GM20431 (cell line): Measurements from ENCODE around the gene TAF6L.
"Not testable (repeated sequence)": the region's sequence is repeated elsewhere in the genome, so short reads cannot be mapped to it uniquely, and the experiment has no call there.

Experiments used
- in situ Hi-C: fragments of 300-500 bp; cut with MseI, MboI; formaldehyde crosslinking; loops from one replicate; pipeline ENCODE4 v1.15.0; 2020; ENCODE audit warnings: low sequenced_read_pairs; ENCODE audit not compliant: unreplicated experiment

Gene TAF6L

DNA sequence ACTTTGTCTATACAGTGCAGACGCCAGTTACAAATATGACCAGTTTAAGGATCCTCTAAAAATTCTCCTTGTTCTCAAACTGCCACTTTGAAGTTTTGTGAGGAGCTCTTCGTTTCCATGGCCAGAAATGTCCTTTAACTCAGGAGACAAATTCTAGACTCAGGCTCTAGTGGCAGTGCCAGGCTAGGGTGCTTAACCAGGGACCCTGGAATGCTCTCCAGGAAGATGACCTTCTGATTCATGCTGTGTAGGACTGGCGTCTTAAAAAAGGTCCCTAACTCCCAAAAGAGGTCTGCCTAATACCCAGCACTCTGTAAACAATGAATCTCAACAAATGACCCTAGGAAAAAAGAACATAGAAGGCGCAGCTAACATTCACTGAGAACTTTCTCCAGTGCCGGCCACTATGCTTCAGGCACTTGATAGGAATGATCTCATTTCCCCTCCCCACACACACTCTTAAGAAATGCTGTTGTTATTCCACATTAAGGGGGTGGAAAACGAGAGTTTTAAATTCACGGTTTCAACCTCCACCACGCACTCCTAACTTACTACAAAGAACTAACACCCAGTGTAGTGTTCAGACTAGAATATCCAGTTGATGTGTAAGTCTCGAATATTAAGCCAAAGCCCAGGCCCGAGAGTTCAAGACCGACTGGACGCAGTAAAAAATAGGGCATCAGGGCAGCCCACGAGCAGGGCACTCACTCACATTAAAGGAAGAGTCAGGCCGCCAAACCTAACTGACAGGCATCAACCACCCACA lies 33.3 kb downstream of the TAF6L start:
- in situ Hi-C loops, result no loop called here

DNA sequence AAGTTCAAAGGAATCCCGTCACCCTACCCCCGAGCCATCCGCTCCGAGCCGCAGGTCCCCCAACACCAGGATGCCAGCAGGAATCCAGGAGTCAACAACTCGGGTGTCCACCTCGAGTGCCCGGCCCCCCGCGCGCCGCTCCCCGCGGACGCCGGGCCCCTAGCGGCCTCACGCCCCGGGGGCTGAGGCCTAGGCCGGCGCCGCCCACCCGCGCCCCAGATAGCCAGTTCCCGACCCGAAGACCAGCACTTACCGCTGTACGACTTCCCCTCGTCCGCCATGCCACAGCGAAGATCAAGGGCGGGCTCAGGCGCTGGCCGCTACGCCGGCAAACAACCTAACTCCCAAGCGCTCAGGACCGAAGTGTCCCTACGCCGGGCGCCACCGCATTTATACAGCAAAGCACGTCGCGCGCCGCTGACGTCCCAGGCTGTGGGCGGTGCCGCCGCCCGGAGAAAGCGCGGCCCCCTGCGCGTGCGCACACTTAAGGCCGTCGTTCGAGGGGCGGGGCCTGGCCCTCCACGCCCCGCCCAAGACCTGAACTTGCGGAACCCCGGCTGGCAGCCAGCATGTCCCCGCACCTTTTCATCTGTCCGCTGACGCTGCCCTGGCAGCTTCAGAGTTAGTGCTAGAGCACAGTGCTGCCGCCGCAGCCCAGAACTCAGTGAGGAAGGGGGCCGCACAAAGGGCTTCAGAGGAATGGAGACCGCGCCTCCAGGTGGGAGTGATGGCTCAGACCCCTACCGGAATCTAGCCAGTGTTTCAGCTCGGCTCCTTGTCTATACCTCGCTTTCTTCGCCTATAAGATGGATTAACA lies 34.1 kb downstream of the TAF6L start, which contains the start of gene NXF1:
TSS of gene NXF1 (minus strand) at position 365 of the 817 bp plus-strand sequence. CDS start at position 281, 84 bp downstream.
- in situ Hi-C loops, result no loop called here

DNA sequence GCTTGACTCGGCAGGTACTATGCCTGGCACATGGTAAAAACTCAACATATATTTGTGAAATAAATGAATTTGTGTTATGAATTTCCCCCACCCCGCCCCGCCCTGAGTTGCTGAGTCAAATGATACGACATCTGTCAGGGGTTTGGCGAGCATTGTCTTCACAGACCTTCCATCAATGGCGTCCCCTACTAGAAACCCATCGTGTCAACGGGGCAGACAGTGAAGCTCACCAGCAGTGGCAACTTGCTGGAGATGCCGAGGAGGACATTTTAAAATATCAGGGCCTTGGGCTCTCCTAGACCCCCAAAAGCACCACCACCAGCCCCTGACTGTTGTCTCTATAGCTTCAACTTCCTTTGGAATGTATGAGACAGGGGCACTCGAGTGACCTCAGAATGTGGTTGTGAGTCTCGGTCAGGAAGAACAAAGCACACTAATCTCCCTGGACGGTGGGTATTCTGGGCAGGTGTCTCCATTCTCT lies 34.8 kb downstream of the TAF6L start:
- in situ Hi-C loops, result no loop called here

DNA sequence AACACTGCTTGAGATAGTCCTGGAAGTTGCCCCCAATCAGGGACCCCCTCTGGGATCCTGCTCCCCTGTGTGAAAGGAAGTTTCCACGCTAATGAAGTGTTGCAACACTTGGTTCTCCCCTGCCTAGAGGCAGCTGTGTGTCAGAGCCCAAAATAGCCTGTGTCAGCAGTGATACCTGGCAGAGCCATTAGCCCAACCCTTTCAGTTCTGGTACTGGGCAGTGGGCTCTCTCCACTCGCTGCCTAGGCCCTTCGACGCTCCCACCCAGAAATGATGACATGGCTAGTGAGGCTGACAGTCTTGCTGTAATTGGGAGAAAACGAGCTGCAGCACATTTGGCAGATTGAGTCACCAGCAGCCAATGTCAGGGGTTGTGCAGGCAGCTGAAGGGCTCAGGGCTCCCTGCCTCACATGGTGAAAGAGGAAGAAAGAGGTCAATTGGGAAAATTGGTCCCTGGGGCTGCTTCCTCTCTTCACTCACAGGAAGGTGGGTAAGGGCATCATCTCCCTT lies 35.5 kb downstream of the TAF6L start:
- in situ Hi-C loops, result no loop called here

DNA sequence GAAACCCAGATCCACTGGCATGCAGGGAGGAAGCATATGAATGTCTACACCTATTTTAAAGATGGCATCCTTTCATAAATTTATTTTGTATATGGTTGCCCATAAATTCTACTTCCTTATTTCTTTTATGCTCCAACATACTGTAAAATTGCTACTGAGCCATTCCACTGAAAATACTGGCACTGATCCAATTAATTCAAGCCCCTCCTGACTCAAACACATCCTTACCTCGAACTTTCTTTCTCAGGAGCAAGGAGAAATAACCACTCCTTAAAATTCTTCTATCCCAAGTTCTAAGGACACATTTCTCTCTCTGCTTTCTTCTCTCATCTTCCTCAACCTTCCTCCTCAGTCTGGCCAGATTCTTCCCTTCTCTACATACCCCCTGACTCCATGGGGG lies 39.6 kb downstream of the TAF6L start:
- in situ Hi-C loops, result no loop called here

DNA sequence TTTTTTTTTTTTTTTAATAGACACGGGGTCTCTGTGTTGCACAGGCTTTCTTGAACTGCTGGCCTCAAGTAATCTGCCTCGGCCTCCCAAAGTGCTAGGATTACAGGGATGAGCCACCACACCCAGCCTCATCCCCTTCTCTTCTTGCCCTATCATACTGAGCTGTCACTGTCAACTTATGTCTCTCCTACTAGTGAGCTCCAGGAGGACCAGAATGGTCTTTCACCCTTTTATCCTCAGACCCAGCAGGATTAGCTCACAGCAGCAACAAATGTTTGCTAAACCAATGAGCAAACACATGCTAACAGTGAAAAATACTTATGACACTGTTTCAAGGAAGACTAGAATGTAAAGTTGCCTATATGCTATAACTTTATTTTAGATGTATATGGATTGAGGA lies 40.5 kb downstream of the TAF6L start:
- in situ Hi-C loops, result no loop called here

DNA sequence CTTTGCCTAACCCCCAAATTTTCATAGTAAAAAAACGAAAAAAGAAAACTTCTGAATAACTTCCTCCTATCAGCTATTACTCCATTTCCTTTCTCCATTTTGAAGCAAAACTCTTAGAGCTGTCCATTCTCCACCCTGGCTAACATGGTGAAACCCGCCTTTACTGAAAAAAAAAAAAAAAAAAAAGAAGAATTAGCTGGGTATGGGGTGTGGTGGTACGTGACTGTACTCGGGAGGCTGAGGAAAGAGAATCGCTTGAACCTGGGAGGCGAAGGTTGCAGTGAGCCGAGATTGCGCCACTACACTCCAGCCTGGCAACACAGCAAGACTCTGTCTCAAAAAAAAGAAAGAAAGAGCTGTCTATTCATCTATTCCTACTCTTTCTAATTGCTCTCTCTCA lies 45.4 kb downstream of the TAF6L start:
- in situ Hi-C loops, result no loop called here

DNA sequence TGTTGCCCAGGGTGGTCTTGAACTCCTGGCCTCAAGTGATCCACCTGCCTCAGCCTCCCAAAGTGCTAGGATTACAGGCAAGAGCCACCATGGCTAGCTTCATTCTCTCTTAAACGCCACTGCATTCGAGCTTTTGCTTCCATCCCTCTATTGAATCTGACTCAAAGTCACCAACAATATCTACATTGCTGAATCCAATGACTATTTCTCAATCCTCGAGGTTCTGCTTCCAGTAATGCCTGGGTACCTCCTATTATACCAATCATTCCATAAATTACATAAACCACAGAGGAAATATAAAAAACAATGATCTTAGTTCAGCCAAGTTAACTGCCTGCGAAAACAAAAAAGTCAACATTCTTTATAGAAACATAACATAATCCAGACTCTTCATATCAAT lies 45.9 kb downstream of the TAF6L start:
- in situ Hi-C loops, result no loop called here

DNA sequence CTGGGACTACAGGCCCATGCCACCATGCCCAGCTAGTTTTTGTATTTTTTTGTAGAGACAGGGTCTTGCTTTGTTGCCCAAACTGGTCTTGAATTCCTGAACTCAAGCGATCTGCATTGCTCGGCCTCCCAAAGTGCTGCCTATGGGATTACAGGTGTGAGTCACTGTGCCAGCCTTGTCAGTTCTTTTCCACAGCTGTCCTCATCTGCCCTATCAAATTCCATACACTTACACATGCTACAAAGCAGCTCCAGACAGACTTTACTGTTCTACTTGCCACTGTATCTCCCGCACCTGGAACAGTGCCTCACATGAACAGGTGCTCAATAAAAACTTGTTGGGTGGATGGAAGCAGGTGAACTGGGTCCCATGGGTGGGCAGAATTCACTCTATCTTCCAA lies 52.5 kb downstream of the TAF6L start:
- in situ Hi-C loops, result no loop called here

DNA sequence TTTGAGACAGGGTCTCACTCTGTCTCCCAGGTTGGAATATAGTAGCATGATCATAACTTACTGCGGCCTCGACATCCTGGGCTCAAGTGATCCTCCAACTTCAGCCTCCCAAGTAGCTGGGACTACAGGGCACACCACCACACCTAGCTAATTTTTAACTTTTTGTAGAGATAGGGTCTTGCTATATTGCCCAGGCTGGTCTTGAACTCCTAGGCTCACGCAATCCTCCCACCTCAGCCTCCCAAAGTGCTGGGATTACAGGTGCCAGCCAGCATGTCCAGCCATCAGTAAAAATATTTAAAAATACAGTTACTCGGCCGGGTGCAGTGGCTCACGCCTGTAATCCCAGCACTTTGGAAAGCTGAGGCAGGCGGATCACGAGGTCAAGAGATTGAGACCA lies 56.9 kb downstream of the TAF6L start:
- in situ Hi-C loops, result not testable (repeated sequence)

DNA sequence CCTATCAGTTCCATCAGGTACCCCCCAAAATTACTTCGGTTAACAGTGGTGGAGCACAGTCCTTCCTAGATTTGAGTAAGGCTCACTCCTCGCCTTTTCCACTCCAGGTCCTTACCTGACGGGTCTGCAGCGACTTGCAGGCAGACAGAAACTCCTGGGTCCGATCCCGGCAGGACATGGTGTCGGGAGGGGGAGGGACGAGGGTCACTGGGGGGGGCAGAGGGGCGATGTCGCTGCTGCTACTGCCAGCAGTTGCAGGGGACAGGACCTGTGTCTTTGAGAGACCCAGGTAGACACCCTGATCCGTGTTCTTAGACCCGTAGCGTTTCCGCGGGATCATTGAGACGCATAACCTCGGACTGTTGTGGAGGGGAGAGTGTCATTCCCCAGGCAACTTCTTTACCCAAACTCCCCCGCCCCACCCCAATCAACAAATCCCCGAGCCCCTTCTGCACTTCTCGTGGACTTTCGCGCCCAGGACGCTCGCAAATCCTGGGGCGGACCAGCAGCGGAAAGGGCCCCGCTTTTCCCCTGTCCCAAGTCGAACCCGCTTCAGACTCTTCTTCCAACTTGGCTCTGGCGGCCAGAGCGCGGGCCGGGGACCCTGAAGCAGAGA lies 59.8 kb downstream of the TAF6L start:
- in situ Hi-C loops, result no loop called here

DNA sequence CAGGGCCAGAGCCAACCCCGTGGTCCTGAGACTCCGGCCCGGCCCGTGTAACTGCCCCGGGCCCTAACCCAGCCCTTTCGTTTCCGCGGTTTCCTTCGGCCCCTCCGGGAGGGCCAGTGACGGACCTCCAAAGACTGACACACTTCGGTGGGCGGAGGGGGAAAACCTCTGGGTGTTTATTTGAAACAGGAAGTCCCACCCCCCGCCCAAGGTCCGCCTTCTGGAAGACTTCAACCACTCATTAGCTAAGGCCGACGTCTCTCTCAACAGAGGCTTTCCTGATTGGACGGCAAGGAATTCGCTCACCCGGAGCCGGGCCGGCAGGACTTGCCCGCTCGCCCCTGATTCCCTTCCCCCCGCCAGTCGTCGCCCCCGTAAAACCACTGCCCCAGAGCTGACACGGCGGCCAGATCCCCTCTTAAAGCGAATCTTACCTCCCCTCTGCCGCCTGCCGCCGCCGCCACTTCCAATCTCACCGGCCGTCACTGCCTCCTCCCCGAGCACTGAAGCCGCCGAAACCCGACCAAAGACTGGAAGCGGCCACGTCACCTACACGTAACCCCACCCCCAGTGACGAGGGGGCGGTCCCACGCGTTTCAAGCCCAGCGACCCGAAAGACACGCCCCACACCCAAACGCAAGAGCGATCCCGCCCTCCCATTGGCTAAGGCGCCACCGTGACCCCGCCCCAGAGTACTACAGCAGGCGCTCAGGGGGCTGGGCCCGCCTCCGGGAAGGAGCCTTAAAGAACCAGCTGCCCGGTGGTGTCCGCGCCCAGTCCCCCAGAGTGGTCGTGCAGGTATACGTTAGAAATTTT lies 60.5 kb downstream of the TAF6L start, which contains the start of gene STX5:
TSS of gene STX5 (minus strand) at position 532 of the 816 bp plus-strand sequence. CDS start 808 bp downstream, outside the sequence.
- in situ Hi-C loops, result no loop called here

DNA sequence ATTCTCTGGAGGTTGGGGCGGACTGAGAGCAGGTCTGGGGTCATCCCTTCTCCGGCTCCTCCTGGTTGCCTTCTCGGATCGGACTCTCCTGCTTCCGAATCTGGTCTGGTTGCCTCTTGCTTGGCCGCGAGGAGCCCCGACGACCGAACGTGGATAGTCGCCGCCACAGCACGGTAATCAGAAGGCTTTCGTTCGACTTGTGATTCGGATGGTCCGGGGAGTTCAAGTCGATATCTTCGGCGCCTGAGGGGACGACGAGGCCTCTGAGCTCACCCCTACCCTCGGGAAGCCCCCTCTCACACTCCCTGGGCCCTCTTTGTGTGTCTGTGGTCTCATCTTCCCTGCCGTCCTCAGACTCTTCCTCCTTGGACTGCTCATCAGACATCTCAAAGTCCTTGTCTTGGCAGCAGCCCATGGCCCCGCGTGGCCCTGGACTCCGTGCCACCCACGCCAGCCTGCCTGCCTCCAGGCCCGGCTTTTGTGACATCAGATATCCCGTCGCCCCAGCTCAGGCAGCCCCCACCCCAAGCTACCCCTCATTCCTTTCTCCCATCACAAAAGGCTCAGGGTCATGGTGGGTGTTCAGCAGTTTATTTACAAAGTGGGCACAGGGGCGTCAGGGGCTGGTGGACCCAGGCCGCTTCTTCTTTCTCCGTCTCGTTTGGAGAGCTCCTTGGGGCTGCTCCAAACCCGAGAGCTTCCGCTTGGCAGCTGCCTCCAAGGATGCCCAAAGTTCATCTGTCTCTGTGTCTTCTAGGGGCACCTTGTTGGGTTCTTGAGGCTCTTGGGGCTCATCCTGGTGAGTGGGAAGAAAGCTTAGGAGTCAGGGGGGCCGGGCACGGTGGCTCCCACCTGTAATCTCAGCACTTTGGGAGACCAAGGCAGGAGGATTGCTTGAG lies 61.4 kb downstream of the TAF6L start, which contains the start of gene TEX54:
TSS of gene TEX54 (minus strand) at position 506 of the 899 bp plus-strand sequence.
- in situ Hi-C loops, result no loop called here

DNA sequence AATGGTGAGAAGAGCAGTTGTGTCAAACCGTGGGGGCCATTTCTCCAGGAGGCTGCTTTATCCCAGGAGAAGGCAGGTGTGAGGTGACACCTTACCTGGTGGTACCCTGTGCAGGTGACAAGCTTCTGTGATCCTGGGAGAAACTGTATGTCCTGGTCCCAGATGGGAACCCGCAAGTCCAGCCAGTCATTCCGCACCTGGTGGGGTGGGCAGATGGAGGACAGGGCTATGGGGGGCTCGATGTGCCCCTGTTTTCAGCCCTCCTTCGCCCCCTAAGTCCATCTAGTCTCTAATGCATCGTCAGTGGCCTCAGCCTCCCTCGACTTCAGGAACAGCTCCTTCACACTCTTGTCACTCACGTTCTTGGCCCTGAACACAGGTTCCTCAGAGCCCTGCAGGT lies 64.1 kb downstream of the TAF6L start:
- in situ Hi-C loops, result no loop called here
